Brain microvascular endothelial cell (primary cell): ENCODE results near the gene C6orf47.

Experiments used
- DNase-seq: peaks from one replicate; pipeline ENCODE4 v3.0.0-alpha.2; 2020
- H3K27ac ChIP-seq: fragments of 250-450 bp; sonication (Bioruptor Pico); 2 replicates; pipeline ENCODE4 v1.5.1; 2020; ENCODE audit warnings: mild to moderate bottlenecking, moderate library complexity
- H3K27me3 ChIP-seq: fragments of 250-450 bp; sonication (Bioruptor Pico); replicated peaks from 2 replicates; pipeline ENCODE4 v1.5.1; 2020; ENCODE audit warnings: mild to moderate bottlenecking
- H3K36me3 ChIP-seq: fragments of 250-450 bp; sonication (Bioruptor Pico); replicated peaks from 2 replicates; pipeline ENCODE4 v1.5.1; 2020; ENCODE audit warnings: mild to moderate bottlenecking
- H3K4me3 ChIP-seq: 2 replicates; pipeline ENCODE4 v1.5.1; 2011; ENCODE audit warnings: low read depth, mild to moderate bottlenecking, control low read depth, low read length, moderate library complexity
- CTCF ChIP-seq: IDR thresholded peaks from 2 replicates; pipeline ENCODE4 v1.5.1; 2011; ENCODE audit warnings: low read depth, mild to moderate bottlenecking, moderate library complexity, low read length, control low read depth, inconsistent platforms; ENCODE audit errors: missing control alignments
- in situ Hi-C: cut with HindIII; loops from 2 replicates; pipeline ENCODE4 v1.10.0; 2017; ENCODE audit warnings: low sequenced_read_pairs, low pct_ligation_motif_present

C6orf47 gene

GRCh38 chr6:31614075-31614619, 46.4 kb downstream of the C6orf47 start:
- Histone ChIP-seq H3K4me3 (no peak overlapping the region), H3K27ac (no peak overlapping the region), H3K36me3 (no peaks in the 10 kb centered on the region), H3K27me3 (no peaks in the 10 kb centered on the region)
- DNase-seq, result no peak
- TF ChIP-seq CTCF, result no peak
- in situ Hi-C loops, result no loop called here

GRCh38 chr6:31610968-31611367, 49.6 kb downstream of the C6orf47 start:
- no peak overlapping the region for H3K4me3 ChIP-seq
- H3K27ac ChIP-seq, result no peak overlapping the region
- H3K36me3 ChIP-seq, result no peaks in the 10 kb centered on the region
- in situ Hi-C loops, result no loop called here
- H3K27me3 ChIP-seq, result no peaks in the 10 kb centered on the region
- DNase-seq, result no peak
- TF ChIP-seq CTCF, result no peak

- Histone ChIP-seq H3K4me3 (no peak overlapping the region), H3K36me3 (no peaks in the 10 kb centered on the region), H3K27me3 (no peaks in the 10 kb centered on the region), H3K27ac (no peak overlapping the region)
- TF ChIP-seq CTCF, result no peak
- in situ Hi-C loops, result no loop called here
- no peak for DNase-seq
Observed at GRCh38 chr6:31609519-31610406, 50.8 kb downstream of the C6orf47 start.
